Prostate gland (tissue), 2 donors: ENCODE results near the gene CFAP99.

Experiments used
- POLR2A ChIP-seq: fragments of 450-650 bp; IDR thresholded peaks from one replicate; pipeline ENCODE4 v1.6.1; 2016; ENCODE audit warnings: antibody characterized with exemption, mild to moderate bottlenecking
- POLR2AphosphoS5 ChIP-seq: sonication (generic); formaldehyde crosslinking; IDR thresholded peaks from one replicate; pipeline ENCODE4 v1.6.1; 2017; ENCODE audit warnings: antibody characterized with exemption
- TF ChIP-seq, protein P1 (sequence below), 4 experiments: fragments of 200-600 bp in 2 of 4; fragments of 450-650 bp in 2 of 4; sonication (generic) in 2 of 4; IDR thresholded peaks; 1 replicate in 3 of 4; 2 replicates in 1 of 4; pipeline ENCODE4 v1.5.1; 2016 to 2019; ENCODE audit warnings: antibody characterized with exemption in 4 of 4, mild to moderate bottlenecking in 2 of 4, moderate library complexity in 2 of 4

DNA sequence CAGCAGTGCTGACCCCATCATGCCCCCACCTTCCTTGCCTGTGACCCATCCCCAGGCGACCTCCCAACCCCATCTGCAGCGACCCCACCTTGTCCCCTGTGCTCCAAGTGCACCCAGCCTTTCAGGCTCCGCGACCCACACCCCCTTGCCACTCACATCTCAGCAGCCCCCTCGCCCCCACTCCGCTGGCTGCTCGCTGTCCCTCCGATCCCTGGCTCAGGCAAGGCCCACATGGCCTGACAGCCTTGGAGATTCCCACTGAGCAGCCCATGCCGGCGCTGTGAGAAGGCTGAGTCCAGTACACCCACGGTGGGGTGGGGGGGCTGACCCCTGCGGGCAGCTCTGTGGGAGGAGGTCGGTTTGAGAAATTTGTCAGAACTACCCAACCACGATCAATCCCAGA is 9.4 kb upstream of the CFAP99 start:
- TF ChIP-seq, protein P1, sequence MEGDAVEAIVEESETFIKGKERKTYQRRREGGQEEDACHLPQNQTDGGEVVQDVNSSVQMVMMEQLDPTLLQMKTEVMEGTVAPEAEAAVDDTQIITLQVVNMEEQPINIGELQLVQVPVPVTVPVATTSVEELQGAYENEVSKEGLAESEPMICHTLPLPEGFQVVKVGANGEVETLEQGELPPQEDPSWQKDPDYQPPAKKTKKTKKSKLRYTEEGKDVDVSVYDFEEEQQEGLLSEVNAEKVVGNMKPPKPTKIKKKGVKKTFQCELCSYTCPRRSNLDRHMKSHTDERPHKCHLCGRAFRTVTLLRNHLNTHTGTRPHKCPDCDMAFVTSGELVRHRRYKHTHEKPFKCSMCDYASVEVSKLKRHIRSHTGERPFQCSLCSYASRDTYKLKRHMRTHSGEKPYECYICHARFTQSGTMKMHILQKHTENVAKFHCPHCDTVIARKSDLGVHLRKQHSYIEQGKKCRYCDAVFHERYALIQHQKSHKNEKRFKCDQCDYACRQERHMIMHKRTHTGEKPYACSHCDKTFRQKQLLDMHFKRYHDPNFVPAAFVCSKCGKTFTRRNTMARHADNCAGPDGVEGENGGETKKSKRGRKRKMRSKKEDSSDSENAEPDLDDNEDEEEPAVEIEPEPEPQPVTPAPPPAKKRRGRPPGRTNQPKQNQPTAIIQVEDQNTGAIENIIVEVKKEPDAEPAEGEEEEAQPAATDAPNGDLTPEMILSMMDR (IDR thresholded peaks at IDR 0.05): no peak
- TF ChIP-seq POLR2AphosphoS5 (no peak), POLR2A (no peak)
